Stimulated activated CD8-positive, alpha-beta memory T cell treated with anti-CD3 and anti-CD28 coated beads, Interleukin-12 subunit alpha, Interleukin-12 subunit beta, amount 100 ng/mL, for 4 hours (primary cell): ENCODE data around the gene KRTAP1-3.
"Not testable (repeated sequence)": the region's sequence is repeated elsewhere in the genome, so short reads cannot be mapped to it uniquely, and the experiment has no call there.

ENCODE experiments used
- DNase-seq: peaks from one replicate; pipeline ENCODE4 v3.0.0-alpha.2; 2020; ENCODE audit warnings: low read depth

The KRTAP1-3 gene

GRCh38 chr17:41034346-41034935 lies at the start of gene KRTAP1-3:
Gene KRTAP1-3, minus strand, starts transcription at chr17:41034874. Its CDS starts 53 bp downstream, at chr17:41034821.
- not testable (repeated sequence) for DNase-seq

- DNase-seq, result not testable (repeated sequence)
These were observed 49.6 kb upstream of the KRTAP1-3 start, which contains the start of gene KRTAP4-7 for GRCh38 chr17:41084100-41084856. Gene KRTAP4-7, plus strand, starts transcription at chr17:41084150. Its CDS starts 57 bp downstream, at chr17:41084207.

DNA sequence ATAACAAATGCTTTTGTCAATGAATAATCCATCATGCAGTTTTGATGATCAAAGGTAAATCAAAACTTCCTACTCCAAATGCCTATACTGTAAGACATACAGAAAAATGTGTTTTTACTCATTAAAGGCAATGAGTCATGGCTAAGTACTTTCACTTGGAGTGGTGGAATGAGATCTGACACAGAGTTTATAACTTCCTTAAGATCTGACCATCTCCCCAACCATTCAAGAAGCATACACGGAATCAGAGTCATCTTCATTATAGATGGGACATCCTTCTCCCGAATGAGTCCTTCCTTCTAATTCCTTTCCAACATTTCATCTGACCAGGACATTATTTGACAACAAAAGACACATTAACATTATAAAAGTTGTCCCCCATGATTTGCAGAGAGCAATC lies 48.8 kb upstream of the KRTAP1-3 start:
- DNase-seq, result not testable (repeated sequence)

GRCh38 chr17:41082626-41083025 lies 48.0 kb upstream of the KRTAP1-3 start:
- DNase-seq, result no peak

GRCh38 chr17:41076788-41077187 lies 42.1 kb upstream of the KRTAP1-3 start:
- no peak for DNase-seq

GRCh38 chr17:41073676-41074075 lies 39.0 kb upstream of the KRTAP1-3 start:
- no peak for DNase-seq

DNA sequence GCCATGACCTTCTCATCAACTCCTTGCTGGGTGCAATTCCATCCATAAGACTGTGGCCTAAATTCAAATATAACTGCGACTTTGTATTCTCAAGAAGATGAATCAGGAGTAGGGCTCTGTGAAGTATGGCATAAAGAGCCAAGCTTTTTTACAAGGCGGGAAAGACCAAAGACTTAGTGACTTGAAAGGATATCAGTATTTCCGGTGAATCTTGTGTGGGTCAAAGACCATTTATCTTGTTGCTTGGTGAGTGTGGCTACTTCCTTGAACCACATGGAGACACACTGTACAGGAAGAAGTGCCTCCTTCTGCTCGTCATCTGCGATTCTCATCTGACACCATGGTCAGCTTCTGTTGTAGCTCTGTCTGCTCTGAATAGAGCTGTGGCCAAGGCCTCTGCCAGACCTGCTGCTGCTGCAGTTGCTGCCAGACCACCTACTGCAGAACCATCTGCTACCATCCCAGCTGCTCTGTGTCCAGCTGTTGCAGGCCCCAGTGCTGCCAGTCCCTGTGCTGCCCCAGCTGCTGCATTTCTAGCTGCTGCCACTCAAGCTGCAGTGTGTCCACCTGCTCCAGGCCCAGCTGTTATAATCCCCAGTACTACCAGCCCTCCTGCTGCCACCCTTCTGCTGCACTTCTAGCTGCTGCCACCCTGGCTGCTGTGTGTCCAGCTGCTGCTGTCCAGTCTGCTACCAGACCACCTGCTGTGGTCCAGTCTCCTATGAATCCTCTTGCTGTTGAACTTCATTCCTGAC lies 37.1 kb upstream of the KRTAP1-3 start:
- no peak for DNase-seq

GRCh38 chr17:41069031-41069430 lies 34.4 kb upstream of the KRTAP1-3 start:
- DNase-seq, result no peak

- no peak for DNase-seq
These were observed 32.6 kb upstream of the KRTAP1-3 start for GRCh38 chr17:41067281-41067680.

GRCh38 chr17:41065829-41066624 lies 31.4 kb upstream of the KRTAP1-3 start, which contains the start of gene KRTAP2-4:
Gene KRTAP2-4, minus strand, starts transcription at chr17:41065879. Its CDS starts 34 bp downstream, at chr17:41065845.
- DNase-seq, result no peak

- not testable (repeated sequence) for DNase-seq
These were observed 30.5 kb upstream of the KRTAP1-3 start for GRCh38 chr17:41065016-41065689.

- DNase-seq, result no peak
These were observed 29.6 kb upstream of the KRTAP1-3 start for GRCh38 chr17:41064301-41064700.

DNA sequence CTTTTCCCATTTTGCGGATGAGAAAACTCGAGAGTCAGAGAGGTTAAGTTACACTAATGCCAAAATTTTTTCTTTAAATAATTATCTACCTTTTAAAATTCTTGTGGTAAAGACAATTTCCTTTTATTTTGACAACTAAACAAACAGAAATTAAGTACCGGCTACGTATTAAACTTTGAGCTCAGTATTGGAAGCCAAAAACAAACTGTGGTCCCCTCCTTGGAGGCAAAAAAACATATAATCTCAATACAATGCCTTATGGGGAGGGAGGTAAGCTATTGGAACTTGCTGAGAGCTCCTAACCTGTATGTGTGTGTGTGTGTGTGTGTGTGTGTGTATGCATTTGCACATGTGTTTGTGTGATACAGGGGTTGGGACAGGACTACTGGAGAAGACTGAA lies 28.8 kb upstream of the KRTAP1-3 start:
- DNase-seq, result no peak

GRCh38 chr17:41061964-41062363 lies 27.3 kb upstream of the KRTAP1-3 start:
- DNase-seq, result no peak

- DNase-seq, result no peak
These were observed 25.5 kb upstream of the KRTAP1-3 start, which contains the start of gene KRTAP2-3 for GRCh38 chr17:41060052-41060604. Gene KRTAP2-3, minus strand, starts transcription at chr17:41060114. Its CDS starts 64 bp downstream, at chr17:41060050.

DNA sequence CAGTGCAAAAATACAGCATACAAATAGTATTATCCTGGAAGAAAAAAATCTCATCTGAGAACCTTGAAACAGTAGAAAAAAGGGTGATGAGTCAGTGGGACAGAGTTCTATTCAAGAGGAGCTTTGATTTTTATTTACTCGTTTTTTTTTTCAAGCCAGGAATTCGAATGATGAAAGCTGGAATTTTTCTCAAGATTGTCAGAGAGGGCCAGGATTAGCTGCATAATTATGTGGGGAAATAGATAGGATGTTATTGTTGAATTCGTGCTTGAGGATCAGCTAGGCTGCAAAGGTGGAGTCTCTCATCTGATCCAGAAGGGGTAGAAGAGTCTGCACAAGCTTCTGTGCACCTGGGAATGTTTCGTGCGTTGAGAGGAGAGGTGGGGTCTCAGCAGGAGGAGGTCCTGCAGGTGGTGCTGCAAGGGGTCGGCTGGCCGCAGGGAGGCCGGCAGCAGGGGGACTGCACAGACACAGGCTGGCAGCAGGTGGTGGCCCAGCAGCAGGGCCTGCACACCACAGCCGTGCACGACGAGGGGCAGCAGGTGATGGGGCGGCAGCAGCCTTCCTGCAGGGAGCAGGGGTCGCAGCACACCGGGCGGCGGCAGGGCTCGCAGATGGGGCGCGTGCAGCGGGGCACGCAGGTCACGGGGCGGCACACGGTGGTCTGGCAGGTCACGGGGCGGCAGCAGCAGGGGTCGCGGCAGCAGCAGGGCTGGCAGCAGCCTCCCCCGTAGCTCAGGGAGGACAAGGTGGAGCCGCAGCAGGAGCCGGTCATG lies 24.8 kb upstream of the KRTAP1-3 start:
- DNase-seq, result not testable (repeated sequence)

GRCh38 chr17:41058741-41059140 lies 24.1 kb upstream of the KRTAP1-3 start:
- DNase-seq, result no peak

DNA sequence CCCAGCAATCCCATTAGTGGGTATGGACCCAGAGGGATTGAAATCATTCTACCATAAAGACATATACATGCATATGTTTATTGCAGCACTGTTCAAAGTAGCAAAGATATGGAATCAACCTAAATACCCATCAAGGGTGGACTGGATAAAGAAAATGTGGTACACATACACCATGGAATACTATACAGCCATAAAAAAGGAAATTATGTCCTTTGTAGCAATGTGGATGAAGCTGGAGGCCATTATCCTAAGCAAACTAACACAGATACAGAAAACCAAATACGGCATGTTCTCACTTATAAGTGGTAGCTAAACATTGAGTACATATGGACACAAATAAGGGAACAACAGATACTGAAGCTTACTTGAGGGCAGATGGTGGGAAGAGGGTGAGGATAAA lies 22.9 kb upstream of the KRTAP1-3 start:
- no peak for DNase-seq

- not testable (repeated sequence) for DNase-seq
These were observed 20.5 kb upstream of the KRTAP1-3 start, which contains the start of gene KRTAP2-2 for GRCh38 chr17:41055130-41055529. Gene KRTAP2-2, minus strand, starts transcription at chr17:41055230. Its CDS starts 19 bp downstream, at chr17:41055211.

GRCh38 chr17:41054556-41054955 lies 19.9 kb upstream of the KRTAP1-3 start:
- not testable (repeated sequence) for DNase-seq
